ENCODE measurements around the gene GBX1.

The GBX1 gene

DNA sequence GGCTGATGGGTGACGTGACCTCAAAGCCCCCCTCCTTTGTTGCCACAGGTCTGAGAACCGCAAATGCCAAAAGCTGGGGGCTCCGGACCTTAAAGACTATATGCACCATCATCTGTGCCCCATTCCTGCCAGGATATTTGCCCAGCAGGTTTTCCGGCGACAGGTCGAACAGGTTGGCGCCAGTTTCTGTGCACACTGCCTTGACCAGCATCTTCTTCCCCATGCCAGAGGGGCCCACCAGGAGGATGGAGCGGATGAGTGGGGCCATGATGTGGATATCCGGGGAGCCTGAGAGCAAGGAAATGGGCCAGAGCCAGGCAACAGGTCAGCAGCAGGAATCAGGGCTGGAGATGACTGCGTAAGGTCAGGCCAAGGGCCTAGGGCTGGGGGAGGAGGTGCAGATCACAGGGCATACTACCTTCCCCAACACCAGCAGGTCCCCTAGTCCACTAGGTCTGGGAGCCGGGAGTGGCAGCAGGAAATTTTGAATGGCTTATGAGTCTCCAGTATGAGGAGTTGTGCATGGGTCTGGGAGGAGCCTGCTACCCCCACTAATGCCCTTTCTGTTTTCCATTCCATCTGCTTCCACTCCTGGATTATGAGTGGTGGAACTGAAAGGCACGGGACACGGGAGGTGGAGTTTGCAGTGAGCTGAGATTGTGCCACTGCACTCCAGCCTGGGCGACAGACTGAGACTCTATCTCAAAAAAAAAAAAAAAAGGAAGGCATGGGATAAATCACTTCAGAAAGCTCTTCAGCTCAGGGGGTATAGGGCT lies 25.9 kb upstream of the GBX1 start:
- DNase-seq, result no peak

DNA sequence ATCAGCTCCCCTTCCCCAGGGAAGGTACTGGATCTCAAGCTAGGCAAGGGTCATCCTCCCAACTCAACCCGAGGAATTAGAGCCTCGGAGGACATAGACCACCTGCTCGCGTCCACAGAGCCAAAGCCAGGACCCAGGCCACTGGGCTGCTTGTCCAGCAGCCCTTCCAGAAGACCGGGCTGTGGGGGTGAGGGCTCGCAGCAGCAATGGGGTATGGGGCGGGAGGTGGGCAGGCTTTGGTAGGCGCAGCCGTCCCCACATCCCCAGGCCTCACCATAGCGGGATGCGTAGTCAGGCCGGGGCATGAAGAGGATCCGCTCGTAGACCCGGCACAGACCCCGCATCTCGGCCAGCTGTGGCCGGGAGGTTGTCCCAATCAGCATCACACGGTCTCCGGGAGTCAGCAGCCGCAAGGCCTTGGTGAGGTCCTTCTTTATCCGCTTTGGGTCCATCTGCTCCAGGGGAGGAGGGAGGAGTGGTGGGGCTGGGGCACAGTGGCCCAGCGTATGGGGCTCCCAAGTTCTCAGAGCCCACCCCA lies 24.6 kb upstream of the GBX1 start:
- DNase-seq, result no peak

DNA sequence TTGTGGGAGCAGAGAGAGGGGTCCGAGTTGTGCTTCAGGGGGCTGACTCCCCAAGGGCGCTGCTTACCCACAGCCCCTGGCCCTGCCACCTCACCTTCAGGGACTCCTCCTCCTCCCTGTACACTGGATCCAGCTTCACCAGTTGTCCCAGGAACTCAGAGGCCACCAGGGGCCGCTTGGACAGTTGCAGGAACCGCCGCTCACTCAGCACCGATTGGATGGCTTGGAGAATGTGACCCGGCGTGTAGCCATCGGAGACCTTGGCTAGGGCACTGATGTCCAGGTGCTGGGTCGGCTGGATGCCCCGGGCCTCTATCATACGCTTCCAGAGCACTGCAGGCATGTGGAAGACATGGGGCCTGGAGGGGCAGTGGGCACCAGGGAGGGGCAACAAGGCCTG lies 24.1 kb upstream of the GBX1 start:
- DNase-seq, result no peak

DNA sequence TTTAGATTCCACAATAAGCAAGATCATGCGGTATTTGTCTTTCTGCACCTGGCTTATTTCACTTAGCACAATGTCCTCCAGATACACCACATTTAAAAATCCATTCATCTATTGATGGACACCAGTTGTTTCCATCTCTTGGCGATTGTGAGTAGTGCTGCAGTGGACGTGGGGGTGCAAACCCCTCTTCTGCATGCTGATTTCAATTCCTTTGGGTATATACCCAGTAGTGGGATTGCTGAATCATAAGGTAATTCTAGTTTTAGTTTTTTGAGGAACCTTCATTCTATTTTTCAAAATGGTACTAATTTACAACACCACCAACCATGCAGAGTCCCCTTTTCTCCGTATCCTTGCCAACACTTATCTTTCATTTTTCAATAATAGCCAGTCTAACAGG lies 21.5 kb upstream of the GBX1 start:
- DNase-seq, result no peak

GRCh38 chr7:151188252-151188542 lies 20.7 kb upstream of the GBX1 start:
- DNase-seq, result no peak

- no peak for DNase-seq
Observed at GRCh38 chr7:151187409-151188251, 20.1 kb upstream of the GBX1 start.

DNA sequence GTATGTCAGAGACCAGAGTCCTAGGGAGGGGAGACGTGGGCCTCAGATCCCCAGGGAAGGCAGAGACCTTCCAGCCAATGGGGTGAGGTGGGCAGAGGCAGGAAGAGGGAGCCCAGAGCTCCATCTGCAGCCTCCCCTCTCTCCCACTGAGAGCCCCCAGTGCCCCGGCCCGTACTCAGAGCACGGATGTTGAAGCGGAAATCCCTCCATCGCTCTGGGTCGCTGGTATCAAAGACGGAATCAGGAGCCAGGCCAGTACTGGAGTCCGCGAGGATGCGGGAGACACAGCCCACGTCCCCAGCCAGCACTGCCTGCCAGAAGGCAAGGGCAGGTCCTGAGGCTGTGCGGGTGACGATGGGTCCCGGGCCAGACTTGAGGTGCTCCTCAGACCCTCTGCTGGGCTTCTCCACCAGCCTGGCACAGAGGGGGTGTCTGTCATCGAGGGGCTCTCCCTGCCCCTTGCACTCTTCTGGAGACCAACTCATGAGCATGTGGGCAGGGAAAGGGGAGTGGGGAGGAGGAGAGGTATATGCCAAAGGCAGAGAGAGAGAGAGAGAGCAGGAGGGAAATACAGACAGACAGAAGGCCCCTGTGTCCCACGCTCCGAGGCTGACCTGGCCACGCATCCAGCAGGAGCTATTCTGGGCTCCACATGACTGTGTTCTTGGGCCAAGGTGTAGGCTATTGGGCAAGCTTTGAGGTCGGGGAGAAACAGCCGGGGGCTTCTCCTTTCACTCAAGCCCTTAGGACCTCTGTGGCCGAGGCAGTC lies 19.3 kb upstream of the GBX1 start, which contains the start of gene ASB10:
Gene ASB10, minus strand, starts transcription at position 611 of the 769 bp plus-strand sequence. Its CDS starts 120 bp downstream, at position 491.
- DNase-seq, result no peak

DNA sequence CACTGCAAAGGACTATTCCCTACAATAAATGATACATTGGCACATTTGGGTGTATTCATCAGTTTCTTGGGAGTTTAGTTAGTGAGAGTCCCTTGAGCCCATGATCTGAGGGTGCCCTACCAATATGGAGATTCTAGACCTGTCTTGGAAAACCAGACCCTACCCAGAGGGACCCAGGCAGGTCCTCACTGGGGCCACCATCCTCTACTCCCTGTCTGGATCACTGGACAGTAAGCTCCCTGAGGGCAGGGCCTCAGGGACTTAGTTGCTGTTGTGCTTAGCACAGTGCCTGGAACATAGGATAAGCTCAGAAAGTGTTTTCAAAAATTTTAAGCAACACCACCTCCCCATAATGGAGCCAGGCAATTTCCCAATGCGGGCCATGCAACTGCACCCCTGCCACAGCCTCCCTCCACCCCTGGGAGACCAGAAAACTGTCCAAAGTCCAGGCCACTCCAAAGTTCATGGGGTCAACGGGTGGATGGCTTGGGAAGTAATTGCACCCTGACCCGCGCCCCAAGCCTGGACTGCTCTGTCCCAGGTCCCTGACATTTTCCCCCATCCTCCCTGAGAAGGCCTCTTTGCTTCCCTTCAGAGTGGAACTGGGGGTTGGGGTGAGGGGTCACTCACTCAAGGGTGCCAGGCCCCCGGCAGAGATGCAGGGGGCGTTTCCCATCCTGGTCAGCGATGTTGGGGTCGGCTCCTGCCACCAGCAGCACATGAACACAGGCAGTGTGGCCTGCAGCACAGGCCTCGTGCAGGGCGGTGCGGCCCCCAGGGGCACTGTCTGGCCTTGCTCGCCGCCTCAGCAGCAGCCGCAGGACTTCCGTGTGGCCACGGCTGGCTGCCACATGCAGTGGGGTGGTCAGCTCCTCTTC lies 18.5 kb upstream of the GBX1 start:
- no peak for DNase-seq

- DNase-seq, result no peak
Observed at GRCh38 chr7:151181011-151181431, 13.5 kb upstream of the GBX1 start.

GRCh38 chr7:151179946-151180345 lies 12.5 kb upstream of the GBX1 start:
- DNase-seq, result no peak

- no peak for DNase-seq
Observed at GRCh38 chr7:151179287-151179860, 11.9 kb upstream of the GBX1 start.

DNA sequence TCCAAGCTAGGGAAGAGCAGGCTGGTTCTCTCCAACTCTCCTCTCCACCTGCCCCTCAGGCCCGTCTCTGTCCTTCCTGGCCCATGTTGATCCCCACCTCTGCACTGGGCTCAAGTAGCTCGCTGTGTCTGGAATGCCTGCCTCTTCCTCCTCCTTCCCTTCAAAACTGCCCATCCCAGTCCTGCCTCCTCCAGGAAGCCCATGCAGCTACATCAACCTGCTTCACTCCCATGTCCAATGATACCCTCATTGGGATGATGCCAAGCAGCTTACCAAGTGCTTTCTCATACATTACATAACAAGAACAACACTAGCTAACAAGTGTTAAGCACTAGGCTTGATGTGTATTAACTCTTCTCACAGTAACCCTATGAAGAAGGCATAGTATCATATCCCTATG lies 11.3 kb upstream of the GBX1 start:
- no peak for DNase-seq

- DNase-seq, result no peak
Observed at GRCh38 chr7:151178236-151178635, 10.7 kb upstream of the GBX1 start.

DNA sequence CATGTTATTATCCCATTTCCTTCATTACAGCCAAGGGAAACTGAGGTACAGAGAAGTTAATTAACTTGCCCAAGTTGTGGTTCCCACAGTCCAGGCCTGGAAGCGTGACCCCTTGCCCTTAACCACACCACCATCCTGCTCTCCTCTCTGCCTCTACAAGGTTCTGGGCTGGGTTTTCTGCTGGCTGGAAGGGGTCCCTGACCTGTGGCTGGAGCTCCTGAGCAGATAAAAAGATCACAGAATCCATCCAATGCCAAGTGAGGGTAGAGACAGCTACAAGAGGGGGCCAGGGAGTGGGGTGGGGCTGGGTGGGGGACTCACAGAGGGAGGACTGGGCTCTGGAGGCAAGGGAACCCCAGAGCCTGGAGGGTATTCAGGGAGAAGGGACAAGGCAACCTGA lies 9.8 kb upstream of the GBX1 start:
- no peak for DNase-seq

- DNase-seq, result no peak
Observed at GRCh38 chr7:151176401-151176800, 8.9 kb upstream of the GBX1 start.

DNA sequence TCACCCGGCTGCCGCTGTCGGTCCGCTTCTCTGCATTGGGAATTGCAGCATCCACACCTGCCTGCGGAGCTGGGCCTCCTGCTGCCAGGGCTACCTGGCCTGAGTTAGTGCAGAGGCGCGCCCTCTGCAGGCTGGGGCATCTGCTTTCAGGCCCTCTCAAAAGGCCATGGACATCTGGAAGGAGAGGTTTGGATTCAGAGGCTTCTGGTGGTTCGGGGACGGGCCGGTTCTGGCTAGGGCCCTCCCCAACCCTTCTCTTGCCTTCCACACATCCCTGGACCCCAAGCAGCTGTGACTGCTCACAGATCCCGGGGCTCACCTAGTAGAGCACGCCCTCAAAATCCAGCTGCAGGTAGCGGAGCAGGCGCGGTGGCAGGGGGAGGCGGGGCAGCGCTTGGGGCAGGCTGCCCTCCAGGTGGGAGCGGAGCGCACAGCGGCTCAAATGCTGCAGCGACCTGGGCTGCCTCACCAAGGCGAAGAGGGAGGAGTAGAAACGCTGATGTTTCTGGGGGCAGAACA lies 8.4 kb upstream of the GBX1 start:
- DNase-seq, result no peak

- no peak for DNase-seq
Observed at GRCh38 chr7:151175047-151175792, 7.7 kb upstream of the GBX1 start.

GRCh38 chr7:151174246-151175046 lies 7.0 kb upstream of the GBX1 start:
- no peak for DNase-seq

- no peak for DNase-seq
Observed at GRCh38 chr7:151173386-151174245, 6.1 kb upstream of the GBX1 start.
